SKM-1 (cell line): ENCODE data around the gene TRABD2B.

ENCODE experiments used
- DNase-seq: peaks from one replicate; lab custom pipeline; 2025; ENCODE audit not compliant: unreplicated experiment; lab: John Stamatoyannopoulos, UW

TRABD2B gene

GRCh38 chr1:47855230-47855629 lies 142.0 kb downstream of the TRABD2B start:
- DNase-seq, result no peak

- no peak for DNase-seq
Measured at GRCh38 chr1:47854552-47855144, 142.5 kb downstream of the TRABD2B start.

DNA sequence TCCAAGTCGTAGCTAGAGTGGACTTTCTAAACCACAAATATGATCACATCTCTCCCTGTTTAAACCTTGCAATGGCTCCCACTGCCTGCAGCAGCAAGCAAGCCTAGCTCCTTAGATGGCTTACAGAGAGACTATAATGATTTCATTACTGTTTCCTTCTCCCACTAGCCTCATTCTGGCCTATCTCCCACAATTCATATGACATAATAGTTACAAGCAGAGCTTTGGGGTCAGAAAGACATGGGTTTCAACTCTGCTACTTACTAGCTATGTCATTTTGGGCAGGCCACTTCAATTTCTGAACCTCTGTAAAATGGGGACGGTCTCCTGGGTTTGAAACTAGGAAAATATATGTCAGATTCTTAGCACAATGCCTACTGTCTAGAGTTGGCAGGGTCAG lies 143.3 kb downstream of the TRABD2B start:
- DNase-seq, result no peak

- no peak for DNase-seq
Measured at GRCh38 chr1:47853059-47853458, 144.1 kb downstream of the TRABD2B start.

GRCh38 chr1:47852006-47852718 lies 145.0 kb downstream of the TRABD2B start:
- no peak for DNase-seq

DNA sequence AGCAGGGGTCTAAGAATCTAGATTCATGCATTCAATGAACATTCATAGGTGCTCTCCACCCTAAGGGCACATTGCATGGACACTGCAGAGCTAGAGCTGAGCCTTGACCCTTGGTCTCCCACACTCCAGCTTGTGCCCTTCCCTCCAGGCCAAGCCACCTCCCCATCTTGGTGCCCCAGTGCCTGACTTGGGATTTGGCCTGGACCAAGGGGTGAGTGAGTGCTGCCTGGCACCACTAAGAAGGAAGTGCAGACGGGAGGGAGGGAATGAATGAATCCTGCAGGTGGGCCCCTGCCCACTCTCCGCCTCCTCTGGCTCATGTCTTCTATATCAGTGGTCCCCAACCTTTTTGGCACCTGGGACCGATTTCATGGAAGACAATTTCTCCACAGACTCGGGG lies 146.7 kb downstream of the TRABD2B start:
- no peak for DNase-seq

GRCh38 chr1:47849591-47850261 lies 147.5 kb downstream of the TRABD2B start:
- DNase-seq, result no peak

- DNase-seq, result no peak
Measured at GRCh38 chr1:47849005-47849521, 148.1 kb downstream of the TRABD2B start.

GRCh38 chr1:47847763-47848162 lies 149.4 kb downstream of the TRABD2B start:
- no peak for DNase-seq

GRCh38 chr1:47844558-47844955 lies 152.6 kb downstream of the TRABD2B start:
- no peak for DNase-seq

DNA sequence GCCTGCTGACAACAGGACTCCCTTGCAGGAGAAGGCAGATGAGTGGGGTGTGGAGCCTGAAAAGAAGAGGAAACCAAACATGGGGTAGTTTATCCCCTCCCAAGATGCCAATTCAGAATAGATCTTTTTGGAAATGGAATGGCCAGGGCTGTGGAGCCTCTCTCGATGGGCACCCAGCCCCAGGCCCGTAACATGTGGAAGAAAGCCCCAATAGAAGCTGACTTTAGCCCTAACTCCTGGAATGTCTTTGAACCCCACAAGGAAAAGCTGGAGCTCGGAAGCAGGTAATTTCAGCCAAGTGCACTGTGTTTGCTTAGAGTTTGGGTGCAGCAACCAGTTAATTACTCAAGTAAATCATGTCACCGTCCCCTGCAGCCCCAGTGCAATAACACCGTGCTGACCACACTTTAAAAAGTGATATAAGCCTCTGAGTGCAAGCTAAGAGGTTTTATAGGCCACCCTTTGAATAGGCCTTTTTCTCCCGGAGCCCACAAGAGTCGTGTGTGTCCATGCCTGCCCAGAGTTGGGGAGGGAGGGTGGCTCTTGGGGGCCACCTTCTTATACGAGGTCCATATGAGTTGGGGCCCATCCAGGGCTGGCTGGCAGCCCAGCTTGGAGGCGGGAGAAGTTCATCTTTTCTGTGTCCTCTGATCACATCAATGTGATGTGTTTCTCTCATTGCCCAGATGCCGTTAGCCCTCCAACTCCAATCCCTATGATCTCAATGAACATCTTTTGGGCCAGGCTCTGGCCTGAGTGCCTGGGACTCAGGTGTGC lies 153.2 kb downstream of the TRABD2B start:
- no peak for DNase-seq

DNA sequence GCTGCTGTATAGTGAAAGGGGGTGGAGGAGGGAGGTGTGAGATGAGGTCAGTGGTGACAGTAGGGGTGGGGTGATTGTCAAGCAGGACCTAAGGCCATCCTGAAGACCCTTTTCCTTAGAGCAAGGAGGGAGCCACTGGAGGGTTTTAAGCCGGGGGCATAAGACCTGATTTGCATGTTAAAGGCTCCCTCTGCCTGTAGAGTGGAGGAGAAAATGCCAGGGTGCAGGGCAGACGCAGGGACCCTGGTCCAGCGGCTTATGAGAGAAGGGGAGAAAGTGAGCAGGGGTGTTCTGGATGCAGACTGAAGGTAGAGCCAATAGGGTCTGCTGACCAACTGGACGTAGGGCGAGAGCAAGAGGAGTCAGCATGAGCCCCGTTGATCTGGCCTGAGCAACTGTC lies 154.1 kb downstream of the TRABD2B start:
- no peak for DNase-seq

GRCh38 chr1:47842228-47842919 lies 154.8 kb downstream of the TRABD2B start:
- DNase-seq, result no peak

GRCh38 chr1:47841356-47841755 lies 155.8 kb downstream of the TRABD2B start:
- DNase-seq, result no peak

DNA sequence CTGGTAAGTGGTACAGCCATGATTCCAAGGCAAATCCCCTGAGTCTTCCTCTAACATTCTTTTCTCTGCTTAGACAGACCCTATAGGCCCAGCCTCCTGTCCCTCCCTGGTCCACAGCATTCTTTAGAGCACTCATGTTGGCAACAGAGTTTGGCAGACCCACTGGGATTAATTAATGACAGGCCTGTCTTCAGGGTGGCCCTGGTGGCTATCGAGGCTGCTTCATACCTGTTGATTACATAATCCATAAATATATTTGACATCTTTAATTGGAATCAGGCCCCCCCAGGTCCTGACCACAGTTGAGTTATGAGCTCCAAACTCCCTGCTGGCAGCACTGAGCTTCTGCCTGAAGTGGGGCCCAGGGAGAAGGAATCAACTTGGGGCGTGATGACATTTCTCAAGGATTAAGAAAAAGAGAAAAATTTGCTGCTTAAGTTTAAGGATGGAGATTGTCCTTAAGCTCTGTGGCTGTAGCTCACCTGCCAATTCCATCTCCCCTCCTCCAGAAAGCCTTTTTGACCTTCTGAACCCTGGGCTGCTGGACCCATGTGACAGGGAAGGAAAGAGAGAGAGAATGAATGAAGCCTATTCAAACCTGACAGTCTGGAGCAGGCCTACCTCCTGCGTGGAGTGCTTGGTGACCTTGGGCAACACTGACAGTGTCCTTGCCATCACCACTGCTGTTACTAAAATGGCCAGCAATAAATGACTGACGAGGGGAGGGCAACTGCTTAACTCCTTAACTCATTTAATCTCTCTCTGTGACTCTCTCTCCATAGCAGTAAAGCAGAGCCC lies 156.6 kb downstream of the TRABD2B start:
- no peak for DNase-seq

- no peak for DNase-seq
Measured at GRCh38 chr1:47839433-47839760, 157.8 kb downstream of the TRABD2B start.

DNA sequence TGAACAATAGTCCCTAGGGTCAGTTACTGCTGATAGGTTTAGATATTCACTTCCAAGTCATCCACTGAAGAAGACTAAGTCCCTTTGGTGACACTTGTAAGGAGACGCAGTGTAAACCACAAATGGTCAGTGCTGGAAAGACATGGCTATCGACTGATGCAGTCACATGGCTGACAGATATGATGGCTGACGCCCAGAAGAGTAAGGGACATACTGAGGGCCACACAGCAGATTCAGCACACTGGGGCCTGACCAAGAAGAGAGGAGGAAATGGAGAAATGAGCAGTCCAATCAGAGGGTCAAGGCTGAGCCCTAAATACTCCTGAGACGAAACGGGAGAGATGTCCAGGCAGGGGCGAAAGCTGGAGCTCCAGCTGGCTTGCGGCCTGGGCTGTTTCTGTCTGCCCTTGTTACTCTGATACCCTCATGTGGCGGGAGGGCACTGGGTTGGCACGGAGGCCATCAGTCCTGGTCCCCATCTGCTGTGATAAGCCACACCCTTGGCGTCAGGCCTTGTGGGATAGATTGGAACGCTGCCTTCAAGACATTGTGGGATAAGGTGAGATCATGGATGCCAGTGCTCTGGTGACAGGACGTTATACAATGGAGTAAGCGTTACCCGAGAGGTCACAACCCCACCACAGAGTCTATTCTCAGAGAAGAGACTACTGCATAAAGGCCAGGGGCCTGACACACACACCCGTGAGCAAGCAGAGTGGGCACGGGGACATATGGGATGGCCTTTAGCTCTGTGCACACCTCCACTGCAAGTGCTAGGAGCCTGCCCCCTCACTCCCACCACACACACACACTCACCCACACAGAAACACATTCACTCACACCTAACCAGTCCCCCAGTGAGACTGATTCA lies 158.4 kb downstream of the TRABD2B start:
- no peak for DNase-seq

DNA sequence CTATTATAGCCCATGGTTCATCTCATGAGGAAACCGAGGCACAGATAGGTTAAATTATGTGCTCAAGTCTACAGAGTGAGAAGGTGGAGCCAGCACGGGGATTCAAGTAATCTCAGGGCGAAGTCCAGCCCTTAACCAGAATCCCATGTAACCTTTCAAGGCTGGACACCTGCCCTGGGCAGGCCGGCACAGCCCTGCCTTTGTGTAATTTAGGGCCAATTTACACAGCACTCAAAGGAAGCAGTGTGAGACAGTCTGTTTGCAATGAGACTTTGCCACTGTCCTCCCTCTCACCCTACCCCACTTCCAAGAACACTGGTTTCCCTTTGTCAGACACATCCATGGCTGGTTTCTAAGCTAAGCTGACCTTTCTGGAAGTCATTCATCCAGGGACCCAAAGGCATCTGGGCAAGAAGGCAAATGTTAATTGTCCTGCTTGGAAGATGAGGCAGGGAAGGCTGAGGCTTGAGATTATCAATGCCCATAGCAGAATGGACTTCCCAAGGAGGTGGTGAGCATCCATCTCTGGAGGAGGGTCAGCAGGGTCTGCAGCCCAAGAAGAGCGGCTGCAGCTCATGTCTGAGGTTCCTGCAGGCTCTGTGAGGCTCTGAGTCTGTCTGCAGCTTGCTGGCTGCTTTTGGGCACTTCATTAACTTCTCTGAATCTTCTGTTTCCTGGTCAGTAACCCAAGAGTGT lies 159.2 kb downstream of the TRABD2B start:
- DNase-seq, result no peak
